ENCODE data around the gene WWOX. TPM values are rescaled to one million over a fixed set of nuclear protein-coding genes. Genes with fewer than 3 reads are reported as not detected.

Gene WWOX
- total RNA-seq, 1 experiment from 2014 or later: 15.6 TPM

DNA sequence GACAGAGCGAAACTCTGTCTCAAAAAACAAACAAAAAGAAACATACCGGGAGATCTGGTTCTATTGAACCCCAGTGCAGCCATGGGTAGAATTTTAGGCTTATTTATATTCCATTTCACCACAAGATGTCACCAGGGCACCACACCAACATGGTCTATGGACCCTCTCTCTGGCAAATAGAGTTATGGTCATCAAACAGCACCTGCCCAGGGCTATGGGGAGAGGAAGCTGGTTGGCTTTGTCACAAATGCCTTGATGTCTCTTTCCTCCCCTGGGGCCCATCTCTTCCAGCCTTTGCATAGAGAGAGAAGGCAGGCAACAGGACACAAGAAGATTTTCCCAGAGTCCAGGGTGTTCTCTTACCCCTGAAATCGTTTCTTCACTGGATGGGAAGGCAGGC, 128.4 kb downstream of the WWOX start:
- Histone ChIP-seq H3K23ac (ENCODE audit: insufficient read length, low read depth, low read length) (no peak overlapping the region), H2BK120ac (ENCODE audit: low read depth, low read length, poor library complexity, severe bottlenecking) (no peak overlapping the region), H4K8ac (replicated peaks; ENCODE audit: insufficient read length, low read depth, low read length) (no peak overlapping the region), H2AK5ac (ENCODE audit: insufficient read length, low read length) (no peak overlapping the region), H3K18ac (ENCODE audit: insufficient read length, low read depth, low read length) (no peak overlapping the region), H3K56ac (ENCODE audit: insufficient read length, low read depth, low read length) (no peak overlapping the region), H4K20me1 (ENCODE audit: control insufficient read depth, insufficient read depth, insufficient read length) (no peaks in the 10 kb centered on the region), H3K79me1 (ENCODE audit: insufficient read depth, low read depth, low read length, poor library complexity, severe bottlenecking) (no peaks in the 10 kb centered on the region), H3K4ac (ENCODE audit: low read depth, low read length) (no peak overlapping the region), H2BK15ac (ENCODE audit: low read depth, low read length) (no peak overlapping the region), H2BK20ac (ENCODE audit: low read depth, low read length, poor library complexity, severe bottlenecking) (no peak overlapping the region), H3K27ac (ENCODE audit: insufficient read length, low read depth, low read length) (no peak overlapping the region), H3K4me1 (ENCODE audit: insufficient read depth, low read length) (no peaks in the 10 kb centered on the region), H3K9ac (ENCODE audit: extremely low read depth, insufficient read length, low read length) (no peak overlapping the region), H3K4me2 (ENCODE audit: insufficient read depth, insufficient read length, low read length) (no peak overlapping the region), H2BK5ac (ENCODE audit: insufficient read length, low read length) (no peak overlapping the region), H3K14ac (ENCODE audit: insufficient read depth, low read length) (no peak overlapping the region), H3K27me3 (ENCODE audit: insufficient read depth, low read length) (no peaks in the 10 kb centered on the region), H3K79me2 (ENCODE audit: insufficient read depth, low read length) (no peaks in the 10 kb centered on the region), H4K5ac (ENCODE audit: insufficient read length, low read depth, low read length) (no peak overlapping the region), H4K91ac (ENCODE audit: insufficient read length, low read depth, low read length) (no peak overlapping the region), H3K23me2 (ENCODE audit: insufficient read length, low read depth, low read length, poor library complexity, severe bottlenecking) (no peaks in the 10 kb centered on the region), H2BK12ac (ENCODE audit: insufficient read length, low read depth, low read length) (no peak overlapping the region), H3T11ph (ENCODE audit: low read length) (no peak overlapping the region), H2AFZ (ENCODE audit: low read length) (no peak overlapping the region), H3K9me3 (ENCODE audit: control insufficient read depth, low read depth, low read length) (no peaks in the 10 kb centered on the region)
- Mint-ChIP-seq H3K4me1 (peaks cover 8 to 10% of the 10 kb centered on the region in 2 experiments), H3K36me3 (ENCODE audit: insufficient read depth in 1 of 3, low read depth in 3 of 3) (no peaks in the 10 kb centered on the region), H3K4me3 (no peak overlapping the region), H3K27me3 (ENCODE audit: low read depth) (no peaks in the 10 kb centered on the region; the same call in 1 of the 2 replicates), H3K27ac (no peak overlapping the region; a peak in 1 of 7 replicates), H3K9me3 (no peaks in the 10 kb centered on the region)
- peak; percentile 42 for DNase-seq
- TF ChIP-seq, protein P1, sequence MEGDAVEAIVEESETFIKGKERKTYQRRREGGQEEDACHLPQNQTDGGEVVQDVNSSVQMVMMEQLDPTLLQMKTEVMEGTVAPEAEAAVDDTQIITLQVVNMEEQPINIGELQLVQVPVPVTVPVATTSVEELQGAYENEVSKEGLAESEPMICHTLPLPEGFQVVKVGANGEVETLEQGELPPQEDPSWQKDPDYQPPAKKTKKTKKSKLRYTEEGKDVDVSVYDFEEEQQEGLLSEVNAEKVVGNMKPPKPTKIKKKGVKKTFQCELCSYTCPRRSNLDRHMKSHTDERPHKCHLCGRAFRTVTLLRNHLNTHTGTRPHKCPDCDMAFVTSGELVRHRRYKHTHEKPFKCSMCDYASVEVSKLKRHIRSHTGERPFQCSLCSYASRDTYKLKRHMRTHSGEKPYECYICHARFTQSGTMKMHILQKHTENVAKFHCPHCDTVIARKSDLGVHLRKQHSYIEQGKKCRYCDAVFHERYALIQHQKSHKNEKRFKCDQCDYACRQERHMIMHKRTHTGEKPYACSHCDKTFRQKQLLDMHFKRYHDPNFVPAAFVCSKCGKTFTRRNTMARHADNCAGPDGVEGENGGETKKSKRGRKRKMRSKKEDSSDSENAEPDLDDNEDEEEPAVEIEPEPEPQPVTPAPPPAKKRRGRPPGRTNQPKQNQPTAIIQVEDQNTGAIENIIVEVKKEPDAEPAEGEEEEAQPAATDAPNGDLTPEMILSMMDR (conservative IDR thresholded peaks at IDR 0.05): peak; percentile 59
- WGBS (ENCODE audit: extremely low coverage, insufficient read length, low lambda C conversion rate): no CpG with 5 or more reads among the region's 3 CpGs
